BE2C (cell line): ENCODE results near the gene ZNF362.

Experiments
- DNase-seq: peaks from one replicate; pipeline ENCODE4 v3.0.0-alpha.2; 2020
- H3K27me3 ChIP-seq: fragments of 250-450 bp; sonication (Bioruptor Pico); 2 replicates; pipeline ENCODE4 v1.5.1; 2020; ENCODE audit warnings: mild to moderate bottlenecking
- H3K36me3 ChIP-seq: fragments of 250-450 bp; sonication (Bioruptor Pico); 2 replicates; pipeline ENCODE4 v1.5.1; 2020; ENCODE audit warnings: mild to moderate bottlenecking
- H3K4me1 ChIP-seq: fragments of 250-450 bp; sonication (Bioruptor Pico); 2 replicates; pipeline ENCODE4 v1.5.1; 2020
- H3K4me3 ChIP-seq: 2 replicates; pipeline ENCODE4 v1.5.1; 2011; ENCODE audit warnings: low read depth, low read length
- H3K9me3 ChIP-seq: fragments of 250-450 bp; sonication (Bioruptor Pico); 2 replicates; pipeline ENCODE4 v1.5.1; 2020
- CTCF ChIP-seq: IDR thresholded peaks from 2 replicates; pipeline ENCODE4 v1.5.1; 2012; ENCODE audit warnings: mild to moderate bottlenecking, low read depth, low read length

ZNF362 gene

GRCh38 chr1:33222381-33222780, 33.9 kb upstream of the ZNF362 start:
- Histone ChIP-seq H3K9me3 (no peaks in the 10 kb centered on the region), H3K27me3 (no peaks in the 10 kb centered on the region), H3K4me1 (no peaks in the 10 kb centered on the region), H3K36me3 (no peaks in the 10 kb centered on the region), H3K4me3 (no peak overlapping the region)
- TF ChIP-seq CTCF = no peak
- DNase-seq = no peak

DNA sequence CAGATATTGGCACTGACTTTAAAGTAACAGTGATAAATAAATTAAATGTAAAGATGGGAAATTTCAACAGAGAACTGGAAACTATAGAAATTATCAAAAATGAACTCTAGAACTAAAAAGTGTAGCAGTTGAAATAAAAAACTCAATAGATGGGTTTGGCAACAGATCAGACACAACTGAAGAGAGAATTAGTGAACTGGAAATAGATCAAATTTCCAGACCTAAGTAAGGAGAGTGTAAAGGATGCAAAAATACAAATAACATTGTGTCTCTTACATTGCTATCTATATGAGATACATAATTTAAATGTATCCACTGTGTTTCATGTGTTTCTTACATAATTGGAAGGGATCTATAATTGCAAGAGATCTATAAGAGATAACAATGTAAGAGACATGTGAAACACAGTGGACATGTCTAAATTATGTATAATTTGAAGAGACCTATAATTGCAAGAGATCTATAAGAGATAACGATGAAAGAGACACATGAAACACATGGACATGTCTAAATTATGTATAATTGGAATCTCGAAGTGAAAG, 32.1 kb upstream of the ZNF362 start:
- no peak for DNase-seq
- Histone ChIP-seq H3K9me3 (no peaks in the 10 kb centered on the region), H3K27me3 (no peaks in the 10 kb centered on the region), H3K4me3 (no peak overlapping the region), H3K36me3 (no peaks in the 10 kb centered on the region), H3K4me1 (no peaks in the 10 kb centered on the region)
- no peak for TF ChIP-seq CTCF

GRCh38 chr1:33225586-33225985, 30.7 kb upstream of the ZNF362 start:
- no peak for TF ChIP-seq CTCF
- Histone ChIP-seq H3K27me3 (no peaks in the 10 kb centered on the region), H3K9me3 (no peaks in the 10 kb centered on the region), H3K4me1 (no peaks in the 10 kb centered on the region), H3K4me3 (no peak overlapping the region), H3K36me3 (no peaks in the 10 kb centered on the region)
- no peak for DNase-seq

GRCh38 chr1:33228935-33229487, 27.3 kb upstream of the ZNF362 start:
- DNase-seq = no peak
- no peaks in the 10 kb centered on the region for H3K9me3 ChIP-seq

DNA sequence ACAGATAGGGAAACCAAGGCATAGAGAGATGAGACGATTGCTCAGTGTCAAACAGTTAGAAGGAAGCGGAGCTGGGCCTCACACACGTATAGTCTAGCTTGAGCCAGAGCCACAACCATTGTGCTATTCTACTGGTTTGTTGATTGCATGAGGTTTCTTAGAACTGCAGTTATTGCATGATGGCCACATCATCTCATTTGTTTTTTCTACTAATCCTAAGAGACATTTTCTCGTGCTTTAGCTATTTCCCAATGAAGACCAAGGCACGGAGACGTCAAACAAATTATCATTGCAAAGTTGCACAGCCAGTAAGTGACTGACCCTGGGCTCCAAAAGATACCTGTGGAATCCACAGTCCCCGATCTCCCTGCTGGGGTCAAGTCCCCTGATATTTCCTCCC, 25.1 kb upstream of the ZNF362 start:
- Histone ChIP-seq H3K9me3 (no peaks in the 10 kb centered on the region), H3K36me3 (no peaks in the 10 kb centered on the region), H3K27me3 (no peaks in the 10 kb centered on the region), H3K4me3 (no peak overlapping the region), H3K4me1 (no peaks in the 10 kb centered on the region)
- TF ChIP-seq CTCF = no peak
- DNase-seq = no peak

More at GRCh38 chr1:33228935-33229487, 27.3 kb upstream of the ZNF362 start:
- H3K36me3 ChIP-seq = no peaks in the 10 kb centered on the region
- H3K4me3 ChIP-seq = no peak overlapping the region
- no peaks in the 10 kb centered on the region for H3K4me1 ChIP-seq
- no peaks in the 10 kb centered on the region for H3K27me3 ChIP-seq
- TF ChIP-seq CTCF = no peak

- DNase-seq = no peak
- Histone ChIP-seq H3K27me3 (no peaks in the 10 kb centered on the region), H3K4me1 (no peaks in the 10 kb centered on the region), H3K9me3 (no peaks in the 10 kb centered on the region), H3K36me3 (no peaks in the 10 kb centered on the region), H3K4me3 (no peak overlapping the region)
- TF ChIP-seq CTCF = no peak
Measured at GRCh38 chr1:33232716-33233115, 23.6 kb upstream of the ZNF362 start.
